ENCODE results near the gene FAM89A.
"Not testable (repeated sequence)": the region's sequence is repeated elsewhere in the genome, so short reads cannot be mapped to it uniquely, and the experiment has no call there.

The FAM89A gene

GRCh38 chr1:231013391-231014015, 26.6 kb downstream of the FAM89A start:
- CTCF ChIA-PET, result no interaction called here
- no peak for DNase-seq
- no peak overlapping the region for H3K4me3 Mint-ChIP-seq
- no peak overlapping the region for H3K27ac Mint-ChIP-seq
- H3K4me1 Mint-ChIP-seq, result no peaks in the 10 kb centered on the region
- no peaks in the 10 kb centered on the region for H3K36me3 Mint-ChIP-seq
- no peaks in the 10 kb centered on the region for H3K9me3 Mint-ChIP-seq
- no peaks in the 10 kb centered on the region for H3K27me3 Mint-ChIP-seq

- no peak overlapping the region for H3K27ac Mint-ChIP-seq
- CTCF ChIA-PET, result no interaction called here
- DNase-seq, result no peak
- H3K27me3 Mint-ChIP-seq, result no peaks in the 10 kb centered on the region
- H3K4me3 Mint-ChIP-seq, result no peak overlapping the region
- peaks cover 4% of the 10 kb centered on the region for H3K9me3 Mint-ChIP-seq
- H3K4me1 Mint-ChIP-seq, result no peaks in the 10 kb centered on the region
- H3K36me3 Mint-ChIP-seq, result no peaks in the 10 kb centered on the region
Measured at GRCh38 chr1:231011963-231012362, 28.1 kb downstream of the FAM89A start.

GRCh38 chr1:231011360-231011759, 28.7 kb downstream of the FAM89A start:
- no peaks in the 10 kb centered on the region for H3K36me3 Mint-ChIP-seq

GRCh38 chr1:231007535-231007934, 32.5 kb downstream of the FAM89A start:
- H3K27ac Mint-ChIP-seq, H3K4me1 Mint-ChIP-seq, H3K27me3 Mint-ChIP-seq, H3K4me3 Mint-ChIP-seq, DNase-seq, CTCF ChIA-PET: not testable (repeated sequence)
- Mint-ChIP-seq H3K9me3 (peaks cover 39% of the 10 kb centered on the region), H3K36me3 (peaks cover 19% of the 10 kb centered on the region)

More at GRCh38 chr1:231011360-231011759, 28.7 kb downstream of the FAM89A start:
- no peaks in the 10 kb centered on the region for H3K4me1 Mint-ChIP-seq
- CTCF ChIA-PET, result no interaction called here
- peaks cover 10% of the 10 kb centered on the region for H3K9me3 Mint-ChIP-seq
- H3K27me3 Mint-ChIP-seq, result no peaks in the 10 kb centered on the region
- no peak overlapping the region for H3K4me3 Mint-ChIP-seq
- DNase-seq, result no peak
- H3K27ac Mint-ChIP-seq, result no peak overlapping the region

GRCh38 chr1:231001892-231002291, 38.2 kb downstream of the FAM89A start:
- DNase-seq, result no peak
- CTCF ChIA-PET, result no interaction called here
- no peak overlapping the region for H3K4me3 Mint-ChIP-seq
- H3K9me3 Mint-ChIP-seq, result peaks cover 34% of the 10 kb centered on the region
- peaks cover 5% of the 10 kb centered on the region for H3K27me3 Mint-ChIP-seq
- no peak overlapping the region for H3K27ac Mint-ChIP-seq
- H3K4me1 Mint-ChIP-seq, result no peaks in the 10 kb centered on the region
- H3K36me3 Mint-ChIP-seq, result peaks cover 23% of the 10 kb centered on the region

- CTCF ChIA-PET, result no interaction called here
- H3K27me3 Mint-ChIP-seq, result peaks cover 5% of the 10 kb centered on the region
- peaks cover 25% of the 10 kb centered on the region for H3K36me3 Mint-ChIP-seq
- no peak overlapping the region for H3K4me3 Mint-ChIP-seq
- no peaks in the 10 kb centered on the region for H3K4me1 Mint-ChIP-seq
- DNase-seq, result no peak
- H3K27ac Mint-ChIP-seq, result no peak overlapping the region
- peaks cover 23% of the 10 kb centered on the region for H3K9me3 Mint-ChIP-seq
Measured at GRCh38 chr1:231000639-231001038, 39.4 kb downstream of the FAM89A start.

GRCh38 chr1:231000201-231000600, 39.9 kb downstream of the FAM89A start:
- peaks cover 26% of the 10 kb centered on the region for H3K36me3 Mint-ChIP-seq

GRCh38 chr1:230994860-230995259, 45.2 kb downstream of the FAM89A start:
- Mint-ChIP-seq H3K9me3 (no peaks in the 10 kb centered on the region), H3K36me3 (peaks cover 18% of the 10 kb centered on the region), H3K27ac (no peak overlapping the region), H3K4me1 (no peaks in the 10 kb centered on the region), H3K27me3 (no peaks in the 10 kb centered on the region), H3K4me3 (no peak overlapping the region)
- CTCF ChIA-PET, result interaction anchor here (1.2 kb wide), 1 partner anchor 22 kb away, joined by 3 read pairs; no protein-coding TSS in a partner anchor
- DNase-seq, result no peak

More at GRCh38 chr1:231000201-231000600, 39.9 kb downstream of the FAM89A start:
- CTCF ChIA-PET, result no interaction called here
- peaks cover under 1% of the 10 kb centered on the region for H3K27me3 Mint-ChIP-seq
- peaks cover 19% of the 10 kb centered on the region for H3K9me3 Mint-ChIP-seq
- H3K27ac Mint-ChIP-seq, result no peak overlapping the region
- no peaks in the 10 kb centered on the region for H3K4me1 Mint-ChIP-seq
- H3K4me3 Mint-ChIP-seq, result no peak overlapping the region
- DNase-seq, result no peak

GRCh38 chr1:230992100-230992774, 47.8 kb downstream of the FAM89A start:
- H3K27me3 Mint-ChIP-seq, result no peaks in the 10 kb centered on the region
- no peaks in the 10 kb centered on the region for H3K9me3 Mint-ChIP-seq
- CTCF ChIA-PET, result no interaction called here
- peaks cover 22% of the 10 kb centered on the region for H3K36me3 Mint-ChIP-seq
- DNase-seq, result no peak
- no peak overlapping the region for H3K4me3 Mint-ChIP-seq
- no peak overlapping the region for H3K27ac Mint-ChIP-seq
- no peaks in the 10 kb centered on the region for H3K4me1 Mint-ChIP-seq

- Mint-ChIP-seq H3K9me3 (no peaks in the 10 kb centered on the region), H3K27ac (no peak overlapping the region), H3K4me3 (no peak overlapping the region), H3K27me3 (no peaks in the 10 kb centered on the region), H3K4me1 (peaks cover 4% of the 10 kb centered on the region), H3K36me3 (peaks cover 25% of the 10 kb centered on the region)
- CTCF ChIA-PET, result no interaction called here
- DNase-seq, result no peak
Measured at GRCh38 chr1:230987448-230987847, 52.6 kb downstream of the FAM89A start.

- Mint-ChIP-seq H3K4me3 (no peak overlapping the region), H3K27me3 (no peaks in the 10 kb centered on the region), H3K9me3 (no peaks in the 10 kb centered on the region), H3K27ac (peak overlapping the region; percentile 12), H3K36me3 (peaks cover 21% of the 10 kb centered on the region), H3K4me1 (peaks cover 4% of the 10 kb centered on the region)
- no peak for DNase-seq
- CTCF ChIA-PET, result no interaction called here
Measured at GRCh38 chr1:230986976-230987375, 53.1 kb downstream of the FAM89A start.

GRCh38 chr1:230985711-230986110, 54.3 kb downstream of the FAM89A start:
- CTCF ChIA-PET, result no interaction called here
- no peak overlapping the region for H3K4me3 Mint-ChIP-seq
- H3K36me3 Mint-ChIP-seq, result peaks cover 15% of the 10 kb centered on the region
- no peaks in the 10 kb centered on the region for H3K27me3 Mint-ChIP-seq
- peaks cover 4% of the 10 kb centered on the region for H3K4me1 Mint-ChIP-seq
- H3K9me3 Mint-ChIP-seq, result no peaks in the 10 kb centered on the region
- no peak overlapping the region for H3K27ac Mint-ChIP-seq
- DNase-seq, result no peak

- H3K4me3 Mint-ChIP-seq, H3K27me3 Mint-ChIP-seq, H3K27ac Mint-ChIP-seq, H3K4me1 Mint-ChIP-seq, DNase-seq, H3K9me3 Mint-ChIP-seq, CTCF ChIA-PET: not testable (repeated sequence)
- peaks cover 15% of the 10 kb centered on the region for H3K36me3 Mint-ChIP-seq
Measured at GRCh38 chr1:230984622-230985515, 55.2 kb downstream of the FAM89A start.

GRCh38 chr1:230983811-230984210, 56.2 kb downstream of the FAM89A start:
- Mint-ChIP-seq H3K4me3 (no peak overlapping the region), H3K36me3 (peaks cover 12% of the 10 kb centered on the region), H3K27ac (no peak overlapping the region), H3K4me1 (peaks cover 4% of the 10 kb centered on the region), H3K27me3 (no peaks in the 10 kb centered on the region), H3K9me3 (no peaks in the 10 kb centered on the region)
- CTCF ChIA-PET, result no interaction called here
- DNase-seq, result no peak

Data from activated naive CD4-positive, alpha-beta T cell treated with anti-CD3 and anti-CD28 coated beads, Interleukin-2, amount 10 ng/mL, durations not matched to agents 7 days and 5 days (primary cell).